Natural killer cell (primary cell): ENCODE data around the gene PPP2R5C. TPM values are rescaled to one million over a fixed set of nuclear protein-coding genes. Genes with fewer than 3 reads are reported as not detected.

Experiments used
- ATAC-seq, 3 donors: fragments of 150-1000 bp in 2 of 3; fragments of 200-7000 bp in 1 of 3; cut with Tn5 transposase; 1 replicate in 1 of 3; 2 replicates in 2 of 3; pipeline ENCODE4 v1.10.0; 2021; ENCODE audit warnings: mild to moderate bottlenecking in 2 of 3, moderate library complexity in 2 of 3
- DNase-seq, 2 donors: peaks; one replicate each; pipeline versions ENCODE4 v3.0.0 to v3.0.0-alpha.2; 2013 to 2021; ENCODE audit warnings: mixed read lengths in 1 of 2
- H3K27ac ChIP-seq: one replicate; pipeline ENCODE4 v1.5.1; 2013; ENCODE audit warnings: mild to moderate bottlenecking, low read length
- H3K27me3 ChIP-seq: one replicate; pipeline ENCODE4 v1.6.1; 2013; ENCODE audit warnings: low read length; ENCODE audit not compliant: control insufficient read depth, insufficient read depth
- H3K36me3 ChIP-seq: one replicate; pipeline ENCODE4 v1.6.1; 2013; ENCODE audit warnings: low read length; ENCODE audit not compliant: control insufficient read depth, insufficient read depth
- H3K4me1 ChIP-seq: one replicate; pipeline ENCODE4 v1.6.1; 2013; ENCODE audit warnings: low read length; ENCODE audit not compliant: control insufficient read depth, insufficient read depth
- H3K4me3 ChIP-seq: one replicate; pipeline ENCODE4 v1.5.1; 2013; ENCODE audit warnings: low read length
- H3K9me3 ChIP-seq: one replicate; pipeline ENCODE4 v1.6.1; 2013; ENCODE audit warnings: low read length; ENCODE audit not compliant: control insufficient read depth, insufficient read depth
- H3K27ac Mint-ChIP-seq, 2 donors: one replicate each; pipeline ENCODE4 v1.8.0; 2022; ENCODE audit warnings: mild to moderate bottlenecking in 2 of 2, mixed read lengths in 2 of 2, moderate library complexity in 1 of 2
- H3K27me3 Mint-ChIP-seq, 2 donors: one replicate each; pipeline ENCODE4 v1.8.0; 2022; ENCODE audit warnings: low read depth in 2 of 2, mixed read lengths in 2 of 2
- H3K36me3 Mint-ChIP-seq: one replicate; pipeline ENCODE4 v1.8.0; 2022; ENCODE audit warnings: mixed read lengths
- H3K4me1 Mint-ChIP-seq, 2 donors: one replicate each; pipeline ENCODE4 v1.8.0; 2022; ENCODE audit warnings: mixed read lengths in 2 of 2
- H3K4me3 Mint-ChIP-seq: one replicate; pipeline ENCODE4 v1.8.0; 2022; ENCODE audit warnings: mild to moderate bottlenecking, moderate library complexity, mixed read lengths
- H3K9me3 Mint-ChIP-seq, 2 donors: one replicate each; pipeline ENCODE4 v1.8.0; 2022; ENCODE audit warnings: mixed read lengths in 2 of 2
- CTCF ChIP-seq: fragments of 200-600 bp; IDR thresholded peaks from one replicate; pipeline ENCODE4 v1.8.0; 2022; ENCODE audit warnings: antibody characterized with exemption
- WGBS: methylation state at CpG from one replicate; pipeline ENCODE4 v1.1.7; 2013; ENCODE audit warnings: missing lambda C conversion rate; ENCODE audit not compliant: insufficient coverage; 5-methylcytosine and 5-hydroxymethylcytosine counted together
- intact Hi-C: fragments of 100-400 bp; cut with micrococcal nuclease; formaldehyde crosslinking; loops from one replicate; pipeline ENCODE4 v1.14.2; 2022
- total RNA-seq, 4 donors: library from RNA; stranded (reverse); fragments of 120-200 nt in 1 of 4; gene quantifications; one replicate each; pipeline versions ENCODE4 v1.2.3 to v1.2.4, GENCODE V29; 2013 to 2022

The PPP2R5C gene
- total RNA-seq, 3 donors from 2014 or later (not counting 1 experiment from before 2014, with no cell fraction given) = 716 to 779 (median 736) TPM

GRCh38 chr14:101953151-101953550 lies 191.6 kb downstream of the PPP2R5C start:
- H3K9me3 Mint-ChIP-seq = no peaks in the 10 kb centered on the region
- H3K4me1 Mint-ChIP-seq = peaks cover 11 to 15% of the 10 kb centered on the region in 2 donors
- Histone ChIP-seq H3K9me3 (no peaks in the 10 kb centered on the region), H3K27ac (no peak overlapping the region), H3K36me3 (no peaks in the 10 kb centered on the region), H3K27me3 (no peaks in the 10 kb centered on the region), H3K4me1 (peaks cover 12% of the 10 kb centered on the region), H3K4me3 (no peak overlapping the region)
- no peak overlapping the region for H3K4me3 Mint-ChIP-seq
- TF ChIP-seq CTCF = no peak
- ATAC-seq (no peak), DNase-seq (no peak)
- no peaks in the 10 kb centered on the region for H3K36me3 Mint-ChIP-seq
- no peak overlapping the region for H3K27ac Mint-ChIP-seq
- no peaks in the 10 kb centered on the region for H3K27me3 Mint-ChIP-seq
- intact Hi-C loops = no loop called here
- 87% methylated on average over 8 of the region's 8 CpGs for WGBS

GRCh38 chr14:101954501-101954900 lies 193.0 kb downstream of the PPP2R5C start:
- Mint-ChIP-seq H3K4me1 (peaks cover 0 to 1% of the 10 kb centered on the region in 2 donors), H3K9me3 (no peaks in the 10 kb centered on the region), H3K36me3 (no peaks in the 10 kb centered on the region), H3K27ac (no peak overlapping the region), H3K4me3 (no peak overlapping the region), H3K27me3 (no peaks in the 10 kb centered on the region)
- WGBS = 94% methylated on average over 6 of the region's 6 CpGs
- H3K9me3 ChIP-seq = no peaks in the 10 kb centered on the region
- H3K4me1 ChIP-seq = peaks cover under 1% of the 10 kb centered on the region
- no peak overlapping the region for H3K27ac ChIP-seq
- ATAC-seq (no peak), DNase-seq (no peak)
- no peak for TF ChIP-seq CTCF
- intact Hi-C loops = no loop called here
- H3K27me3 ChIP-seq = no peaks in the 10 kb centered on the region
- no peak overlapping the region for H3K4me3 ChIP-seq
- H3K36me3 ChIP-seq = no peaks in the 10 kb centered on the region

GRCh38 chr14:101955695-101956161 lies 194.2 kb downstream of the PPP2R5C start:
- H3K4me1 Mint-ChIP-seq = peaks cover 6 to 8% of the 10 kb centered on the region in 2 donors
- Histone ChIP-seq H3K27ac (no peak overlapping the region), H3K36me3 (no peaks in the 10 kb centered on the region), H3K27me3 (no peaks in the 10 kb centered on the region), H3K4me3 (no peak overlapping the region), H3K9me3 (no peaks in the 10 kb centered on the region), H3K4me1 (no peaks in the 10 kb centered on the region)
- no peak overlapping the region for H3K27ac Mint-ChIP-seq
- no peak for TF ChIP-seq CTCF
- 90% methylated on average over 34 of the region's 34 CpGs for WGBS
- ATAC-seq (no peak), DNase-seq (no peak)
- no peaks in the 10 kb centered on the region for H3K9me3 Mint-ChIP-seq
- intact Hi-C loops = no loop called here
- H3K4me3 Mint-ChIP-seq = no peak overlapping the region
- no peaks in the 10 kb centered on the region for H3K27me3 Mint-ChIP-seq
- H3K36me3 Mint-ChIP-seq = no peaks in the 10 kb centered on the region

- no peak for TF ChIP-seq CTCF
- peaks cover 12 to 14% of the 10 kb centered on the region in 2 donors for H3K4me1 Mint-ChIP-seq
- no peak overlapping the region for H3K27ac ChIP-seq
- intact Hi-C loops = no loop called here
- 93% methylated on average over 25 of the region's 25 CpGs for WGBS
- no peaks in the 10 kb centered on the region for H3K9me3 ChIP-seq
- H3K36me3 ChIP-seq = no peaks in the 10 kb centered on the region
- ATAC-seq (no peak), DNase-seq (no peak)
- H3K27me3 Mint-ChIP-seq = peaks cover 0 to 2% of the 10 kb centered on the region in 2 donors
- H3K27me3 ChIP-seq = no peaks in the 10 kb centered on the region
- no peaks in the 10 kb centered on the region for H3K36me3 Mint-ChIP-seq
- H3K4me3 Mint-ChIP-seq = no peak overlapping the region
- peaks cover 5% of the 10 kb centered on the region for H3K4me1 ChIP-seq
- H3K4me3 ChIP-seq = no peak overlapping the region
- H3K27ac Mint-ChIP-seq = no peak overlapping the region
- H3K9me3 Mint-ChIP-seq = no peaks in the 10 kb centered on the region
Measured at GRCh38 chr14:101956179-101956885, 194.8 kb downstream of the PPP2R5C start.
